GM19468 (cell line): ENCODE results near the gene ATOSA.

Experiments used
- ATAC-seq: cut with Tn5 transposase; IDR thresholded peaks from one replicate; pipeline ENCODE4 v1.9.1; 2021; ENCODE audit warnings: mild to moderate bottlenecking, moderate library complexity, moderate number of reproducible peaks; ENCODE audit not compliant: unreplicated experiment; ENCODE audit errors: extremely low read depth

The ATOSA gene

GRCh38 chr15:52679232-52680040 is at the start of gene ATOSA:
TSS of gene ATOSA (minus strand) at chr15:52679388. CDS start at chr15:52678021, 1,367 bp downstream.
- ATAC-seq = peak; percentile 28

GRCh38 chr15:52728899-52729298 is 49.7 kb upstream of the ATOSA start:
- no peak for ATAC-seq

GRCh38 chr15:52727815-52728214 is 48.6 kb upstream of the ATOSA start:
- ATAC-seq = no peak

GRCh38 chr15:52726195-52726594 is 47.0 kb upstream of the ATOSA start:
- no peak for ATAC-seq

- ATAC-seq = no peak
Observed at GRCh38 chr15:52718551-52718950, 39.4 kb upstream of the ATOSA start.

- no peak for ATAC-seq
Observed at GRCh38 chr15:52717924-52718323, 38.7 kb upstream of the ATOSA start.

- no peak for ATAC-seq
Observed at GRCh38 chr15:52717481-52717880, 38.3 kb upstream of the ATOSA start.

GRCh38 chr15:52716536-52716935 is 37.3 kb upstream of the ATOSA start:
- no peak for ATAC-seq

GRCh38 chr15:52715411-52715810 is 36.2 kb upstream of the ATOSA start:
- ATAC-seq = no peak

- no peak for ATAC-seq
Observed at GRCh38 chr15:52714968-52715367, 35.8 kb upstream of the ATOSA start.

- ATAC-seq = no peak
Observed at GRCh38 chr15:52710708-52711389, 31.7 kb upstream of the ATOSA start.

- no peak for ATAC-seq
Observed at GRCh38 chr15:52710050-52710707, 31.0 kb upstream of the ATOSA start.

- ATAC-seq = peak; percentile 86
Observed at GRCh38 chr15:52709187-52709981, 30.2 kb upstream of the ATOSA start.

GRCh38 chr15:52706091-52706490 is 26.9 kb upstream of the ATOSA start:
- no peak for ATAC-seq

- no peak for ATAC-seq
Observed at GRCh38 chr15:52702390-52702789, 23.2 kb upstream of the ATOSA start.

- ATAC-seq = no peak
Observed at GRCh38 chr15:52699457-52699856, 20.3 kb upstream of the ATOSA start.

GRCh38 chr15:52698514-52698913 is 19.3 kb upstream of the ATOSA start:
- no peak for ATAC-seq

- ATAC-seq = no peak
Observed at GRCh38 chr15:52697051-52697450, 17.9 kb upstream of the ATOSA start.

- ATAC-seq = no peak
Observed at GRCh38 chr15:52695154-52695553, 16.0 kb upstream of the ATOSA start.

- no peak for ATAC-seq
Observed at GRCh38 chr15:52689562-52689961, 10.4 kb upstream of the ATOSA start.
